B cell (primary cell): ENCODE results near the gene TCF23. TPM values are rescaled to one million over a fixed set of nuclear protein-coding genes. Genes with fewer than 3 reads are reported as not detected.

ENCODE experiments used
- ATAC-seq: fragments of 200-7000 bp; cut with Tn5 transposase; one replicate; pipeline ENCODE4 v1.10.0; 2021; ENCODE audit warnings: low read depth, mild to moderate bottlenecking, moderate number of reproducible peaks, moderate library complexity
- CTCF ChIA-PET: fragments of 350-600 bp; sonication (Branson Sonifier 250); formaldehyde crosslinking; loops from one replicate; lab custom pipeline; 2021; ENCODE audit warnings: antibody characterized with exemption, inconsistent platforms; lab: Charles Lee
- POLR2A ChIA-PET: fragments of 350-600 bp; sonication (Branson Sonifier 250); formaldehyde crosslinking; loops from one replicate; lab custom pipeline; 2021; ENCODE audit warnings: antibody characterized with exemption; lab: Charles Lee
- DNase-seq: peaks from one replicate; pipeline ENCODE4 v3.0.0; 2013
- H2AFZ ChIP-seq: 2 replicates; pipeline ENCODE4 v1.6.1; 2012; ENCODE audit warnings: mild to moderate bottlenecking, low read depth, low read length; ENCODE audit not compliant: insufficient read depth, poor library complexity, severe bottlenecking
- H3K27ac ChIP-seq, 2 donors: 1 replicate in 1 of 2; 2 replicates in 1 of 2; pipeline ENCODE4 v1.5.1; 2012 to 2013; ENCODE audit warnings: low read length in 2 of 2, mild to moderate bottlenecking in 2 of 2, moderate library complexity in 1 of 2
- H3K27me3 ChIP-seq, 4 experiments: fragments of 200-600 bp in 1 of 4; sonication (generic) in 1 of 4; replicated peaks in 1 of 4; 1 replicate in 2 of 4; 2 replicates in 2 of 4; pipeline versions ENCODE4 v1.6.1 to v1.7.0; 2013 to 2016; ENCODE audit warnings: low read length in 3 of 4, mild to moderate bottlenecking in 2 of 4, mixed read lengths in 1 of 4, moderate library complexity in 1 of 4; ENCODE audit not compliant: insufficient read depth in 4 of 4, control insufficient read depth in 3 of 4; ENCODE audit errors: control extremely low read depth in 1 of 4
- H3K36me3 ChIP-seq, 2 experiments: replicated peaks in 1 of 2; 1 replicate in 1 of 2; 2 replicates in 1 of 2; pipeline versions ENCODE4 v1.6.1 to v1.7.1; 2013; ENCODE audit warnings: low read length in 1 of 2; ENCODE audit not compliant: insufficient read depth in 2 of 2, control insufficient read depth in 1 of 2; ENCODE audit errors: control extremely low read depth in 1 of 2, extremely low read depth in 1 of 2
- H3K4me1 ChIP-seq, 2 donors: fragments of 200-600 bp in 1 of 2; sonication (generic) in 1 of 2; 1 replicate in 1 of 2; 2 replicates in 1 of 2; pipeline versions ENCODE4 v1.5.1 to v1.6.1; 2013 to 2017; ENCODE audit warnings: low read length in 2 of 2; ENCODE audit not compliant: control insufficient read depth in 2 of 2, insufficient read depth in 2 of 2
- H3K4me2 ChIP-seq: replicated peaks from 2 replicates; pipeline ENCODE3; 2012; ENCODE audit warnings: mild to moderate bottlenecking, low read depth, low read length; ENCODE audit not compliant: poor library complexity, severe bottlenecking
- H3K4me3 ChIP-seq, 5 experiments: fragments of 200-600 bp in 1 of 5; sonication (generic) in 1 of 5; 1 replicate in 3 of 5; 2 replicates in 2 of 5; pipeline versions ENCODE4 v1.5.1 to v1.7.0; 2011 to 2016; ENCODE audit warnings: low read length in 4 of 5, mild to moderate bottlenecking in 4 of 5, low read depth in 2 of 5, control low read depth in 1 of 5, moderate library complexity in 1 of 5; ENCODE audit not compliant: insufficient read depth in 1 of 5; ENCODE audit errors: control extremely low read depth in 1 of 5, extremely low read depth in 1 of 5
- H3K79me2 ChIP-seq: fragments of 200-600 bp; sonication (generic); one replicate; pipeline ENCODE4 v1.6.0; 2016; ENCODE audit warnings: low read length; ENCODE audit not compliant: control insufficient read depth, insufficient read depth
- H3K9ac ChIP-seq: fragments of 200-600 bp; sonication (generic); 2 replicates; pipeline ENCODE4 v1.6.1; 2017; ENCODE audit warnings: mild to moderate bottlenecking, low read length, moderate library complexity
- H3K9me3 ChIP-seq, 3 donors: one replicate each; pipeline versions ENCODE4 v1.6.1 to v1.7.1; 2013; ENCODE audit warnings: low read length in 2 of 3; ENCODE audit not compliant: control insufficient read depth in 2 of 3, insufficient read depth in 1 of 3; ENCODE audit errors: control extremely low read depth in 1 of 3
- H4K20me1 ChIP-seq: 2 replicates; pipeline ENCODE4 v1.6.0; 2012; ENCODE audit warnings: mild to moderate bottlenecking, low read length; ENCODE audit not compliant: insufficient read depth, control insufficient read depth, poor library complexity, severe bottlenecking
- H3K27ac Mint-ChIP-seq: one replicate; pipeline ENCODE4 v1.8.0; 2021; ENCODE audit warnings: mixed read lengths
- H3K27me3 Mint-ChIP-seq: one replicate; pipeline ENCODE4 v1.8.0; 2021; ENCODE audit warnings: mixed read lengths
- H3K4me1 Mint-ChIP-seq: one replicate; pipeline ENCODE4 v1.8.0; 2021; ENCODE audit warnings: mixed read lengths
- H3K4me3 Mint-ChIP-seq: one replicate; pipeline ENCODE4 v1.8.0; 2021; ENCODE audit warnings: mixed read lengths
- H3K9me3 Mint-ChIP-seq: one replicate; pipeline ENCODE4 v1.8.0; 2022; ENCODE audit warnings: mixed read lengths; ENCODE audit not compliant: insufficient read depth
- EZH2 ChIP-seq: IDR thresholded peaks from 2 replicates; pipeline ENCODE4 v1.6.1; 2012; ENCODE audit warnings: borderline replicate concordance, low read depth, mild to moderate bottlenecking, moderate library complexity, low read length; ENCODE audit not compliant: insufficient read depth, poor library complexity, severe bottlenecking
- WGBS: methylation state at CpG from one replicate; pipeline ENCODE4 v1.1.5; 2013; ENCODE audit warnings: missing lambda C conversion rate; ENCODE audit not compliant: insufficient coverage; 5-methylcytosine and 5-hydroxymethylcytosine counted together
- intact Hi-C: fragments of 100-400 bp; cut with micrococcal nuclease; formaldehyde crosslinking; loops from one replicate; pipeline ENCODE4 v1.10.0; 2022
- polyA plus RNA-seq: library from polyadenylated mRNA; depleted of rRNA; stranded (reverse); fragments of >200 nt; gene quantifications from 2 replicates; pipeline ENCODE4 v1.2.3, GENCODE V29; 2012
- total RNA-seq, 2 donors: library from RNA; stranded (reverse); fragments of 120-200 nt in 1 of 2; gene quantifications; 1 replicate in 1 of 2; 2 replicates in 1 of 2; pipeline versions ENCODE4 v1.2.3 to v1.2.4, GENCODE V29; 2013 to 2022
- TF ChIP-seq, protein P1 (sequence below): fragments of 200-600 bp; IDR thresholded peaks from one replicate; pipeline ENCODE4 v1.8.0; 2022; ENCODE audit warnings: antibody characterized with exemption, mild to moderate bottlenecking

TCF23 gene
- total and polyA plus RNA-seq, 2 donors (not counting 1 experiment from before 2014, with no cell fraction given) = 0.10 TPM; not detected in 1

DNA sequence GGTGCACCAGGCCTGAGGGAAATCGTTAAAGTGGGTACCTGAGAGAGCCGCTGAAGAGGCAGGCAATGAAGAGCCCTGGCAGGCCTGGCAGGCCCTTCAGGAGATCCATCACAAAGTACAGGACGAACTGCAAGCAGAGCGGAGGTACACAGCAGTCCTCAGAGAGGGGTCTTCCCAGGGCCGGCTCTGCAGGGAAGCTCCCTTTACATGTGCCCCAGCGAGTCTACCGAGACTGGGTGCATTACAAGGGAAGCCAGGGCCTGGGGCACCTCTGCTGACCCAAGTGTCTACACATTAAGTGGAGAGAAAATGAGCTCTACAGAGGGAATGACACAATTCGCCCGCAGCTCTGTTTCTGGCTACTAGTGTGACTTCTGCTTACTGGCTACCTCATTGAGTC, 54.9 kb downstream of the TCF23 start:
- no peaks in the 10 kb centered on the region for H3K9me3 ChIP-seq
- H3K79me2 ChIP-seq = no peaks in the 10 kb centered on the region
- H3K36me3 ChIP-seq = peaks cover 0 to 57% of the 10 kb centered on the region in 2 experiments
- DNase-seq (no peak), ATAC-seq (no peak)
- no peak overlapping the region for H3K27ac ChIP-seq
- WGBS = 98% methylated on average over 9 of the region's 9 CpGs
- H3K4me1 ChIP-seq = no peaks in the 10 kb centered on the region
- intact Hi-C loops = no loop called here
- Mint-ChIP-seq H3K9me3 (no peaks in the 10 kb centered on the region), H3K27me3 (no peaks in the 10 kb centered on the region), H3K4me1 (no peaks in the 10 kb centered on the region), H3K27ac (no peak overlapping the region), H3K4me3 (no peak overlapping the region)
- ChIA-PET POLR2A (no interaction called here), CTCF (interaction anchor here (1.0 kb wide), 1 partner anchor 28 kb away, joined by 5 read pairs; no protein-coding TSS in a partner anchor)
- TF ChIP-seq, protein P1, sequence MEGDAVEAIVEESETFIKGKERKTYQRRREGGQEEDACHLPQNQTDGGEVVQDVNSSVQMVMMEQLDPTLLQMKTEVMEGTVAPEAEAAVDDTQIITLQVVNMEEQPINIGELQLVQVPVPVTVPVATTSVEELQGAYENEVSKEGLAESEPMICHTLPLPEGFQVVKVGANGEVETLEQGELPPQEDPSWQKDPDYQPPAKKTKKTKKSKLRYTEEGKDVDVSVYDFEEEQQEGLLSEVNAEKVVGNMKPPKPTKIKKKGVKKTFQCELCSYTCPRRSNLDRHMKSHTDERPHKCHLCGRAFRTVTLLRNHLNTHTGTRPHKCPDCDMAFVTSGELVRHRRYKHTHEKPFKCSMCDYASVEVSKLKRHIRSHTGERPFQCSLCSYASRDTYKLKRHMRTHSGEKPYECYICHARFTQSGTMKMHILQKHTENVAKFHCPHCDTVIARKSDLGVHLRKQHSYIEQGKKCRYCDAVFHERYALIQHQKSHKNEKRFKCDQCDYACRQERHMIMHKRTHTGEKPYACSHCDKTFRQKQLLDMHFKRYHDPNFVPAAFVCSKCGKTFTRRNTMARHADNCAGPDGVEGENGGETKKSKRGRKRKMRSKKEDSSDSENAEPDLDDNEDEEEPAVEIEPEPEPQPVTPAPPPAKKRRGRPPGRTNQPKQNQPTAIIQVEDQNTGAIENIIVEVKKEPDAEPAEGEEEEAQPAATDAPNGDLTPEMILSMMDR = no peak
- TF ChIP-seq EZH2 = no peak
- no peak overlapping the region for H3K4me3 ChIP-seq
- no peak overlapping the region for H3K9ac ChIP-seq
- H3K4me2 ChIP-seq = no peak overlapping the region
- H4K20me1 ChIP-seq = no peaks in the 10 kb centered on the region
- no peaks in the 10 kb centered on the region for H3K27me3 ChIP-seq
- no peak overlapping the region for H2AFZ ChIP-seq

GRCh38 chr2:27204566-27204965, 55.8 kb downstream of the TCF23 start:
- no peaks in the 10 kb centered on the region for H4K20me1 ChIP-seq
- no peak for TF ChIP-seq EZH2
- TF ChIP-seq, protein P1 = no peak
- H3K27me3 ChIP-seq = no peaks in the 10 kb centered on the region
- ChIA-PET POLR2A (no interaction called here), CTCF (no interaction called here)
- WGBS = 91% methylated on average over 7 of the region's 8 CpGs
- H3K4me1 ChIP-seq = no peaks in the 10 kb centered on the region
- Mint-ChIP-seq H3K27me3 (no peaks in the 10 kb centered on the region), H3K27ac (no peak overlapping the region), H3K4me3 (no peak overlapping the region), H3K9me3 (no peaks in the 10 kb centered on the region), H3K4me1 (no peaks in the 10 kb centered on the region)
- H3K9ac ChIP-seq = no peak overlapping the region
- DNase-seq (peak; percentile 11), ATAC-seq (no peak)
- no peak overlapping the region for H2AFZ ChIP-seq
- peaks cover 0 to 57% of the 10 kb centered on the region in 2 experiments for H3K36me3 ChIP-seq
- H3K4me3 ChIP-seq = no peak overlapping the region
- H3K27ac ChIP-seq = no peak overlapping the region
- intact Hi-C loops = no loop called here
- H3K4me2 ChIP-seq = no peak overlapping the region
- no peaks in the 10 kb centered on the region for H3K9me3 ChIP-seq
- no peaks in the 10 kb centered on the region for H3K79me2 ChIP-seq
